Astrocyte (in vitro differentiated cells and primary cell): Measurements from ENCODE around the gene CCDC146.
"Not testable (repeated sequence)": the region's sequence is repeated elsewhere in the genome, so short reads cannot be mapped to it uniquely, and the experiment has no call there.

Experiments
- EZH2 ChIP-seq: IDR thresholded peaks from 2 replicates; pipeline ENCODE4 v1.6.1; 2012; ENCODE audit warnings: mild to moderate bottlenecking, low read length, inconsistent platforms; ENCODE audit not compliant: insufficient read depth
- TF ChIP-seq, protein P1 (sequence below): IDR thresholded peaks from 2 replicates; pipeline ENCODE4 v1.5.1; 2011; ENCODE audit warnings: low read depth, mild to moderate bottlenecking, inconsistent platforms, low read length, moderate library complexity; ENCODE audit not compliant: insufficient read depth

DNA sequence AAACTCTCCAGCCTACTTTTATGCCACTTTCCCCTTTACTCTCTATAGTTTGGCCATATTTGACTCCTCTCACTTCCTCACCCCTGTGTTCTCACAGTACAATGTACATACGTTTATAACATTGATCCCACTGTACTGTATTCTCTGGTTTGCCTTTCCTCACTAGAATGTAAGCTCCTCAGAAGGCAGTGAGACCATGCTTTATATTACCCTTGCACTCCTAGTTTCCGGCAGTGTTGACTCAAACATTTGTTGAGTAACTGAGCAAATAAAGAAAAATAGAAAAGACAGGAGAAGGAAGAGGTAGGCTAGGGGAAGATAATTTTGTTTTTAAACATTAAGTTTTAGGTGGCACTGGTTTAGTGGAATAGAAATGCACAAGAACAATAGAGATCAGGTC lies 42.2 kb upstream of the CCDC146 start:
- not testable (repeated sequence) for TF ChIP-seq EZH2
- TF ChIP-seq, protein P1, sequence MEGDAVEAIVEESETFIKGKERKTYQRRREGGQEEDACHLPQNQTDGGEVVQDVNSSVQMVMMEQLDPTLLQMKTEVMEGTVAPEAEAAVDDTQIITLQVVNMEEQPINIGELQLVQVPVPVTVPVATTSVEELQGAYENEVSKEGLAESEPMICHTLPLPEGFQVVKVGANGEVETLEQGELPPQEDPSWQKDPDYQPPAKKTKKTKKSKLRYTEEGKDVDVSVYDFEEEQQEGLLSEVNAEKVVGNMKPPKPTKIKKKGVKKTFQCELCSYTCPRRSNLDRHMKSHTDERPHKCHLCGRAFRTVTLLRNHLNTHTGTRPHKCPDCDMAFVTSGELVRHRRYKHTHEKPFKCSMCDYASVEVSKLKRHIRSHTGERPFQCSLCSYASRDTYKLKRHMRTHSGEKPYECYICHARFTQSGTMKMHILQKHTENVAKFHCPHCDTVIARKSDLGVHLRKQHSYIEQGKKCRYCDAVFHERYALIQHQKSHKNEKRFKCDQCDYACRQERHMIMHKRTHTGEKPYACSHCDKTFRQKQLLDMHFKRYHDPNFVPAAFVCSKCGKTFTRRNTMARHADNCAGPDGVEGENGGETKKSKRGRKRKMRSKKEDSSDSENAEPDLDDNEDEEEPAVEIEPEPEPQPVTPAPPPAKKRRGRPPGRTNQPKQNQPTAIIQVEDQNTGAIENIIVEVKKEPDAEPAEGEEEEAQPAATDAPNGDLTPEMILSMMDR = not testable (repeated sequence)
